Astrocyte (in vitro differentiated cells and primary cell): ENCODE data around the gene CDKN1C. TPM values are rescaled to one million over a fixed set of nuclear protein-coding genes. Genes with fewer than 3 reads are reported as not detected.

ENCODE experiments used
- DNase-seq: peaks from one replicate; pipeline ENCODE4 v3.0.0-alpha.2; 2010; ENCODE audit warnings: low read depth
- FAIRE-seq: peaks from 2 replicates; lab custom pipeline; 2011; peaks lifted over from hg19 to GRCh38; lab: Jason Lieb, UNC
- H2AFZ ChIP-seq: 2 replicates; pipeline ENCODE4 v1.6.0; 2012; ENCODE audit warnings: low read depth, low read length, inconsistent platforms
- H3K27ac ChIP-seq: 2 replicates; pipeline ENCODE4 v1.5.1; 2011; ENCODE audit warnings: low read depth, low read length, inconsistent platforms
- H3K27me3 ChIP-seq: 2 replicates; pipeline ENCODE4 v1.6.0; 2011; ENCODE audit warnings: low read length, inconsistent platforms; ENCODE audit not compliant: insufficient read depth
- H3K36me3 ChIP-seq: 2 replicates; pipeline ENCODE4 v1.5.1; 2011; ENCODE audit warnings: low read length, inconsistent platforms; ENCODE audit not compliant: insufficient read depth
- H3K4me1 ChIP-seq: 2 replicates; pipeline ENCODE4 v1.5.1; 2011; ENCODE audit warnings: low read length, inconsistent platforms; ENCODE audit not compliant: insufficient read depth
- H3K4me2 ChIP-seq: 2 replicates; pipeline ENCODE4 v1.6.0; 2012; ENCODE audit warnings: low read length, inconsistent platforms
- H3K4me3 ChIP-seq: 2 replicates; pipeline ENCODE4 v1.5.1; 2011; ENCODE audit warnings: low read depth, mild to moderate bottlenecking, low read length, inconsistent platforms; ENCODE audit not compliant: insufficient read depth
- H3K79me2 ChIP-seq: 2 replicates; pipeline ENCODE4 v1.6.0; 2012; ENCODE audit warnings: mild to moderate bottlenecking, low read length, inconsistent platforms; ENCODE audit not compliant: insufficient read depth
- H3K9ac ChIP-seq: 2 replicates; pipeline ENCODE4 v1.6.0; 2012; ENCODE audit warnings: mild to moderate bottlenecking, low read length, inconsistent platforms
- H3K9me3 ChIP-seq: 2 replicates; pipeline ENCODE4 v1.5.1; 2012; ENCODE audit warnings: low read depth, mild to moderate bottlenecking, low read length, inconsistent platforms; ENCODE audit not compliant: insufficient read depth
- H4K20me1 ChIP-seq: 2 replicates; pipeline ENCODE4 v1.6.0; 2012; ENCODE audit warnings: low read length, inconsistent platforms; ENCODE audit not compliant: insufficient read depth
- H3K27ac Mint-ChIP-seq: one replicate; pipeline ENCODE4 v1.8.0; 2021; ENCODE audit warnings: mild to moderate bottlenecking, mixed read lengths; ENCODE audit not compliant: unreplicated experiment
- H3K27me3 Mint-ChIP-seq: one replicate; pipeline ENCODE4 v1.8.0; 2021; ENCODE audit warnings: low read depth, mixed read lengths; ENCODE audit not compliant: unreplicated experiment
- H3K36me3 Mint-ChIP-seq: one replicate; pipeline ENCODE4 v1.8.0; 2021; ENCODE audit warnings: low read depth, mixed read lengths; ENCODE audit not compliant: unreplicated experiment
- H3K4me1 Mint-ChIP-seq: one replicate; pipeline ENCODE4 v1.8.0; 2021; ENCODE audit warnings: low read depth, mixed read lengths; ENCODE audit not compliant: unreplicated experiment
- H3K4me3 Mint-ChIP-seq: one replicate; pipeline ENCODE4 v1.8.0; 2021; ENCODE audit warnings: mild to moderate bottlenecking, moderate library complexity, mixed read lengths; ENCODE audit not compliant: unreplicated experiment
- H3K9me3 Mint-ChIP-seq: one replicate; pipeline ENCODE4 v1.8.0; 2021; ENCODE audit warnings: mild to moderate bottlenecking, mixed read lengths; ENCODE audit not compliant: unreplicated experiment
- EZH2 ChIP-seq: IDR thresholded peaks from 2 replicates; pipeline ENCODE4 v1.6.1; 2012; ENCODE audit warnings: mild to moderate bottlenecking, low read length, inconsistent platforms; ENCODE audit not compliant: insufficient read depth
- total RNA-seq: library from RNA; stranded (reverse); gene quantifications from 2 replicates; pipeline ENCODE4 v1.2.1, GENCODE V29; 2021
- TF ChIP-seq, protein P1 (sequence below): IDR thresholded peaks from 2 replicates; pipeline ENCODE4 v1.5.1; 2011; ENCODE audit warnings: low read depth, mild to moderate bottlenecking, inconsistent platforms, low read length, moderate library complexity; ENCODE audit not compliant: insufficient read depth

CDKN1C gene
- total RNA-seq, 1 donor from 2014 or later = 7.5 TPM

DNA sequence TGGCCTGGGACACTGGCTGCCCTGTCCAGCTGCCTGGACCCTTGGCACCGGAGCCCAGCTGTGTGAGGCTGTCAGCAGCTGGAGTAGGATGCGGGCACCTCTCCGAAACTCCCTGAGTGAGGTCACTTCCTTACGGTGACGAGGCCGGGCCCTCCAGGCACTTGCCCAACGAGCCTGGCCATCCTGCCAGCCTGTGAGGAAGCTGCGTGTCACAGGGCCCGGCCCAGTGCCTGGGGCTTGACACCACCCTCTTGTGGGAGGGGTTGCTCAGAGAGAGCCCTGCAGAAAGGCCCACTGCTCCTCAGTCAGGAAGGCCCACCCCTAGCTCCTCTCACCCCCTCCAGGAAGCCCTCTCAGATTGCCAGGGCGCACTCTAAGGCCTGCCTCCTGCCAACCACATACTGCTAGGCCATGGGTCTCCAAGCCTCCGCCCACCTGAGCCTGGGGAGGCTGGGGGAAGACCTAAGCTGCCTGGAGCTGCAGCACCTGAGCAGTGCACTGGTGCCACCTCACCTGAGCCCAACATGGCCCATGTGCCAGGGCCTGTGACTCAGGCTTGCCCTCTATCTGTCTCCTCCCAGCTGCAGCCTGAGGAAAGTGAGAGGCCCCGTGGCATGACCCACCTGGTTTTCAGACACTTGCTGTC, 47.9 kb upstream of the CDKN1C start:
- Mint-ChIP-seq H3K36me3 (peaks cover 4% of the 10 kb centered on the region), H3K4me1 (peaks cover 6% of the 10 kb centered on the region), H3K4me3 (no peak overlapping the region), H3K27me3 (no peaks in the 10 kb centered on the region), H3K9me3 (peaks cover 8% of the 10 kb centered on the region), H3K27ac (no peak overlapping the region)
- Histone ChIP-seq H3K9me3 (peaks cover 8% of the 10 kb centered on the region), H4K20me1 (peaks cover 4% of the 10 kb centered on the region), H3K9ac (peak overlapping the region; percentile 57), H3K4me1 (peaks cover 33% of the 10 kb centered on the region), H3K4me2 (peak overlapping the region; percentile 42), H3K4me3 (no peak overlapping the region), H3K27me3 (no peaks in the 10 kb centered on the region), H3K79me2 (peaks cover 7% of the 10 kb centered on the region), H3K27ac (peak overlapping the region; percentile 63), H3K36me3 (no peaks in the 10 kb centered on the region), H2AFZ (no peak overlapping the region)
- DNase-seq (peak; percentile 66), FAIRE-seq (no peak)
- TF ChIP-seq, protein P1, sequence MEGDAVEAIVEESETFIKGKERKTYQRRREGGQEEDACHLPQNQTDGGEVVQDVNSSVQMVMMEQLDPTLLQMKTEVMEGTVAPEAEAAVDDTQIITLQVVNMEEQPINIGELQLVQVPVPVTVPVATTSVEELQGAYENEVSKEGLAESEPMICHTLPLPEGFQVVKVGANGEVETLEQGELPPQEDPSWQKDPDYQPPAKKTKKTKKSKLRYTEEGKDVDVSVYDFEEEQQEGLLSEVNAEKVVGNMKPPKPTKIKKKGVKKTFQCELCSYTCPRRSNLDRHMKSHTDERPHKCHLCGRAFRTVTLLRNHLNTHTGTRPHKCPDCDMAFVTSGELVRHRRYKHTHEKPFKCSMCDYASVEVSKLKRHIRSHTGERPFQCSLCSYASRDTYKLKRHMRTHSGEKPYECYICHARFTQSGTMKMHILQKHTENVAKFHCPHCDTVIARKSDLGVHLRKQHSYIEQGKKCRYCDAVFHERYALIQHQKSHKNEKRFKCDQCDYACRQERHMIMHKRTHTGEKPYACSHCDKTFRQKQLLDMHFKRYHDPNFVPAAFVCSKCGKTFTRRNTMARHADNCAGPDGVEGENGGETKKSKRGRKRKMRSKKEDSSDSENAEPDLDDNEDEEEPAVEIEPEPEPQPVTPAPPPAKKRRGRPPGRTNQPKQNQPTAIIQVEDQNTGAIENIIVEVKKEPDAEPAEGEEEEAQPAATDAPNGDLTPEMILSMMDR = no peak
- TF ChIP-seq EZH2 = no peak

DNA sequence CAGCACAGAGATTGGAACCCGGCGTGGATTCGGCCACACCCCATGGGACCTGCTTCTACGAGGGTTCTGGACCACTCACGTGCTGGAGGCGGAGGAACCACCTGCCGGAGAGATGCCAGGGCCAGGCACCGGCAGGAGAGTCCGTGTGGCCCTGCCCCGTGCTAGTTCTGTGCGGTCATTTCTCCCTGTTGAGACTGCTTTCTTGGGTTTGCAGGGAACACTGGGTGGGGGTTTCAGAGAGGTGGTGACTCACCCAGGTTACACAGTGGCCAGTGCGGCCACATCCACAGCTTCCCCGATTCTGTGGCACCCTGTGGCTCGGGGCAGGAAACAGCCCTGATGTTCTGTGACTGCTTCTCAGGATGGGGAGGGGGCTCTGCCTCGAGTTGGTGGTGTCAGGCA, 47.3 kb upstream of the CDKN1C start:
- H3K79me2 ChIP-seq = peaks cover 13% of the 10 kb centered on the region
- Mint-ChIP-seq H3K27me3 (no peaks in the 10 kb centered on the region), H3K9me3 (peaks cover 5% of the 10 kb centered on the region), H3K4me3 (no peak overlapping the region), H3K36me3 (peaks cover 4% of the 10 kb centered on the region), H3K4me1 (peaks cover 9% of the 10 kb centered on the region), H3K27ac (no peak overlapping the region)
- H3K27ac ChIP-seq = peak overlapping the region; percentile 63
- no peaks in the 10 kb centered on the region for H3K27me3 ChIP-seq
- no peak overlapping the region for H2AFZ ChIP-seq
- FAIRE-seq (no peak), DNase-seq (peak; percentile 50)
- H3K4me2 ChIP-seq = peak overlapping the region; percentile 42
- no peak overlapping the region for H3K4me3 ChIP-seq
- H4K20me1 ChIP-seq = peaks cover 10% of the 10 kb centered on the region
- peaks cover 33% of the 10 kb centered on the region for H3K4me1 ChIP-seq
- TF ChIP-seq EZH2 = no peak
- TF ChIP-seq, protein P1 = no peak
- peak overlapping the region; percentile 57 for H3K9ac ChIP-seq
- H3K36me3 ChIP-seq = no peaks in the 10 kb centered on the region
- peaks cover 5% of the 10 kb centered on the region for H3K9me3 ChIP-seq
